A673 (cell line): ENCODE data around the gene OR2L13. TPM values are rescaled to one million over a fixed set of nuclear protein-coding genes. Genes with fewer than 3 reads are reported as not detected.
"Not testable (repeated sequence)": the region's sequence is repeated elsewhere in the genome, so short reads cannot be mapped to it uniquely, and the experiment has no call there.

Experiments used
- BruUV-seq: library from RNA; stranded (reverse); fragments of 400-500 nt; replicated peaks from 2 replicates; lab custom pipeline; 2021; lab: Mats Ljungman, UMichigan
- CTCF ChIA-PET: fragments of 300-600 bp; sonication (Branson Sonifier 250); formaldehyde crosslinking; loops from one replicate; lab custom pipeline; 2022; ENCODE audit warnings: antibody characterized with exemption; lab: Charles Lee
- POLR2A ChIA-PET: fragments of 300-600 bp; sonication (Branson Sonifier 250); formaldehyde crosslinking; loops from one replicate; lab custom pipeline; 2022; ENCODE audit warnings: antibody characterized with exemption; ENCODE audit not compliant: low non-redundant PET; lab: Charles Lee
- DNase-seq: peaks from one replicate; pipeline ENCODE4 v3.0.0-alpha.2; 2015; ENCODE audit warnings: low spot score
- H3K27ac ChIP-seq: fragments of 200-600 bp; sonication (generic); 2 replicates; pipeline ENCODE4 v1.5.1; 2016; ENCODE audit warnings: mixed run types, low read depth, mild to moderate bottlenecking, mixed read lengths, antibody characterized with exemption, low read length; ENCODE audit not compliant: poor library complexity, severe bottlenecking
- H3K27me3 ChIP-seq: fragments of 200-600 bp; sonication (generic); replicated peaks from 2 replicates; pipeline ENCODE4 v1.6.1; 2017; ENCODE audit warnings: mixed run types, low read depth, mild to moderate bottlenecking, mixed read lengths, antibody characterized with exemption, low read length; ENCODE audit not compliant: insufficient read depth, poor library complexity
- H3K36me3 ChIP-seq: fragments of 200-600 bp; sonication (generic); 2 replicates; pipeline ENCODE4 v1.6.1; 2016; ENCODE audit warnings: mixed run types, mild to moderate bottlenecking, mixed read lengths, antibody characterized with exemption, low read length; ENCODE audit not compliant: insufficient read depth, poor library complexity, severe bottlenecking
- H3K4me1 ChIP-seq: fragments of 200-600 bp; sonication (generic); 2 replicates; pipeline ENCODE4 v1.6.1; 2017; ENCODE audit warnings: mixed run types, mild to moderate bottlenecking, mixed read lengths, antibody characterized with exemption, low read length; ENCODE audit not compliant: insufficient read depth, poor library complexity, severe bottlenecking
- H3K4me3 ChIP-seq: fragments of 200-600 bp; sonication (generic); 2 replicates; pipeline ENCODE4 v1.5.1; 2016; ENCODE audit warnings: low read depth, mixed run types, mild to moderate bottlenecking, mixed read lengths, low read length; ENCODE audit not compliant: poor library complexity, severe bottlenecking
- H3K9me3 ChIP-seq: fragments of 200-600 bp; sonication (generic); 2 replicates; pipeline ENCODE4 v1.6.1; 2016; ENCODE audit warnings: mixed run types, low read depth, mild to moderate bottlenecking, mixed read lengths, antibody characterized with exemption, low read length; ENCODE audit not compliant: poor library complexity, severe bottlenecking
- EZH2 ChIP-seq: fragments of 200-600 bp; sonication (generic); IDR thresholded peaks from 2 replicates; pipeline ENCODE4 v1.6.1; 2017; ENCODE audit warnings: borderline replicate concordance, low read depth, mild to moderate bottlenecking, mixed read lengths, antibody characterized with exemption, low read length; ENCODE audit not compliant: poor library complexity, severe bottlenecking
- intact Hi-C: fragments of 100-400 bp; cut with micrococcal nuclease; formaldehyde crosslinking; loops from one replicate; pipeline ENCODE4 v1.10.0; 2022; ENCODE audit not compliant: unreplicated experiment
- total RNA-seq: library from RNA; stranded (reverse); gene quantifications from 2 replicates; pipeline ENCODE4 v1.2.3, GENCODE V29; 2021
- TF ChIP-seq, protein P1 (sequence below): fragments of 300-800, 200-600 bp; sonication (generic); conservative IDR thresholded peaks from 2 replicates; pipeline ENCODE4 v1.5.1; 2017; ENCODE audit warnings: low read depth, mild to moderate bottlenecking, antibody characterized with exemption, low read length, moderate library complexity, mixed read lengths

Gene OR2L13
- total RNA-seq, 1 experiment from 2014 or later: not detected

- Histone ChIP-seq H3K27me3 (no peaks in the 10 kb centered on the region), H3K4me3 (no peak overlapping the region), H3K9me3 (peaks cover 7% of the 10 kb centered on the region), H3K4me1 (no peaks in the 10 kb centered on the region), H3K27ac (no peak overlapping the region), H3K36me3 (no peaks in the 10 kb centered on the region)
- DNase-seq: no peak
- POLR2A ChIA-PET: no interaction called here
- intact Hi-C loops: no loop called here
- TF ChIP-seq EZH2: no peak
- TF ChIP-seq, protein P1, sequence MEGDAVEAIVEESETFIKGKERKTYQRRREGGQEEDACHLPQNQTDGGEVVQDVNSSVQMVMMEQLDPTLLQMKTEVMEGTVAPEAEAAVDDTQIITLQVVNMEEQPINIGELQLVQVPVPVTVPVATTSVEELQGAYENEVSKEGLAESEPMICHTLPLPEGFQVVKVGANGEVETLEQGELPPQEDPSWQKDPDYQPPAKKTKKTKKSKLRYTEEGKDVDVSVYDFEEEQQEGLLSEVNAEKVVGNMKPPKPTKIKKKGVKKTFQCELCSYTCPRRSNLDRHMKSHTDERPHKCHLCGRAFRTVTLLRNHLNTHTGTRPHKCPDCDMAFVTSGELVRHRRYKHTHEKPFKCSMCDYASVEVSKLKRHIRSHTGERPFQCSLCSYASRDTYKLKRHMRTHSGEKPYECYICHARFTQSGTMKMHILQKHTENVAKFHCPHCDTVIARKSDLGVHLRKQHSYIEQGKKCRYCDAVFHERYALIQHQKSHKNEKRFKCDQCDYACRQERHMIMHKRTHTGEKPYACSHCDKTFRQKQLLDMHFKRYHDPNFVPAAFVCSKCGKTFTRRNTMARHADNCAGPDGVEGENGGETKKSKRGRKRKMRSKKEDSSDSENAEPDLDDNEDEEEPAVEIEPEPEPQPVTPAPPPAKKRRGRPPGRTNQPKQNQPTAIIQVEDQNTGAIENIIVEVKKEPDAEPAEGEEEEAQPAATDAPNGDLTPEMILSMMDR: no peak
- CTCF ChIA-PET: no interaction called here
- no TSS peak for BruUV-seq
Measured at GRCh38 chr1:248065071-248065470, 29.9 kb upstream of the OR2L13 start.

DNA sequence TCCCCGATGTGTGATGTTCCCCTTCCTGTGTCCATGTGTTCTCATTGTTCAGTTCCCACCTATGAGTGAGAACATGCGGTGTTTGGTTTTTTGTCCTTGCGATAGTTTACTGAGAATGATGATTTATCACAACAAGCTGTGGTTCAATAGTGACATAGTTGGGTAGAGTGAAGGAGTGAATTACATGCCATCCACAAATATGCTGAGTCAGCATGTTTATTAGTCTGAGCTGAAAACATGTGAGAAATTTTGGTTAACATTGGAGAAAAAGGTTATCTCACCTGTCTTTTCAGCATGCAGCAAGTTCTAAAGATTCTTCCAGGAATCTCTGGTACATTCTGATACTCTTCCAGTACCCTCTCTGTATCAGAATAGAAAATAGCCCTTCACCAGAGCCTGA is 29.4 kb upstream of the OR2L13 start:
- H3K4me1 ChIP-seq: no peaks in the 10 kb centered on the region
- no TSS peak for BruUV-seq
- intact Hi-C loops: no loop called here
- POLR2A ChIA-PET: no interaction called here
- no peaks in the 10 kb centered on the region for H3K27me3 ChIP-seq
- no peaks in the 10 kb centered on the region for H3K36me3 ChIP-seq
- no peak overlapping the region for H3K27ac ChIP-seq
- H3K4me3 ChIP-seq: no peak overlapping the region
- CTCF ChIA-PET: no interaction called here
- no peak for DNase-seq
- H3K9me3 ChIP-seq: peaks cover 7% of the 10 kb centered on the region
- TF ChIP-seq EZH2: no peak
- TF ChIP-seq, protein P1: no peak

- H3K9me3 ChIP-seq, DNase-seq, H3K36me3 ChIP-seq, POLR2A ChIA-PET, H3K4me3 ChIP-seq, intact Hi-C loops, CTCF ChIA-PET, H3K27ac ChIP-seq, H3K4me1 ChIP-seq, H3K27me3 ChIP-seq, BruUV-seq: not testable (repeated sequence)
Measured at GRCh38 chr1:248083864-248084263, 11.1 kb upstream of the OR2L13 start.

GRCh38 chr1:248098529-248098928 is 3.5 kb downstream of the OR2L13 start:
- DNase-seq: no peak
- Histone ChIP-seq H3K27me3 (no peaks in the 10 kb centered on the region), H3K9me3 (peaks cover 21% of the 10 kb centered on the region), H3K36me3 (no peaks in the 10 kb centered on the region), H3K4me3 (no peak overlapping the region), H3K4me1 (no peaks in the 10 kb centered on the region), H3K27ac (no peak overlapping the region)
- BruUV-seq: no TSS peak
- TF ChIP-seq, protein P1: no peak
- no peak for TF ChIP-seq EZH2
- POLR2A ChIA-PET: no interaction called here
- CTCF ChIA-PET: no interaction called here
- intact Hi-C loops: no loop called here
